OCI-LY1 (cell line): Measurements from ENCODE around the gene CAPN11.
"Not testable (repeated sequence)": the region's sequence is repeated elsewhere in the genome, so short reads cannot be mapped to it uniquely, and the experiment has no call there.

Source experiments
- H2AFZ ChIP-seq: fragments of 200-600 bp; sonication (generic), shearing (Covaris generic); 2 replicates; pipeline ENCODE4 v1.6.0; 2014; ENCODE audit warnings: antibody characterized with exemption, mild to moderate bottlenecking, low read length
- H3F3A ChIP-seq: fragments of 200-600 bp; sonication (generic), shearing (Covaris generic); 2 replicates; pipeline ENCODE4 v1.6.0; 2014; ENCODE audit warnings: mild to moderate bottlenecking, antibody characterized with exemption, low read length, moderate library complexity; ENCODE audit not compliant: insufficient read depth
- H3K27ac ChIP-seq: fragments of 200-600 bp; sonication (generic); 2 replicates; pipeline ENCODE4 v1.5.1; 2014; ENCODE audit warnings: low read length, mixed run types, mild to moderate bottlenecking, low read depth; ENCODE audit not compliant: poor library complexity, severe bottlenecking
- H3K27me3 ChIP-seq: fragments of 200-600 bp; sonication (generic); 2 replicates; pipeline ENCODE4 v1.6.0; 2014; ENCODE audit warnings: antibody characterized with exemption, mild to moderate bottlenecking, low read length, moderate library complexity; ENCODE audit not compliant: insufficient read depth
- H3K36me3 ChIP-seq: fragments of 200-600 bp; sonication (generic); 2 replicates; pipeline ENCODE4 v1.6.1; 2014; ENCODE audit warnings: mild to moderate bottlenecking, antibody characterized with exemption, low read length, moderate library complexity, mixed read lengths; ENCODE audit not compliant: insufficient read depth
- H3K4me1 ChIP-seq: fragments of 200-600 bp; sonication (generic); 2 replicates; pipeline ENCODE4 v1.5.1; 2014; ENCODE audit warnings: mild to moderate bottlenecking, low read length, moderate library complexity; ENCODE audit not compliant: insufficient read depth, severe bottlenecking
- H3K4me2 ChIP-seq: fragments of 200-600 bp; sonication (generic), shearing (Covaris generic); 2 replicates; pipeline ENCODE4 v1.6.1; 2014; ENCODE audit warnings: low read length
- H3K4me3 ChIP-seq: fragments of 200-600 bp; sonication (generic); 2 replicates; pipeline ENCODE4 v1.5.1; 2014; ENCODE audit warnings: low read length, low read depth, mild to moderate bottlenecking, mixed read lengths; ENCODE audit not compliant: poor library complexity, severe bottlenecking
- H3K79me2 ChIP-seq: fragments of 200-600 bp; shearing (Covaris generic); 2 replicates; pipeline ENCODE4 v1.6.1; 2016; ENCODE audit warnings: mixed run types, low read length, mixed read lengths; ENCODE audit not compliant: insufficient read depth
- H3K9ac ChIP-seq: fragments of 200-600 bp; sonication (generic), shearing (Covaris generic); 2 replicates; pipeline ENCODE4 v1.6.1; 2014; ENCODE audit warnings: mild to moderate bottlenecking, low read length, mixed read lengths
- H3K9me2 ChIP-seq: fragments of 200-600 bp; sonication (generic), shearing (Covaris generic); 2 replicates; pipeline ENCODE4 v1.6.1; 2014; ENCODE audit warnings: low read depth, mild to moderate bottlenecking, low read length, mixed read lengths
- H3K9me3 ChIP-seq: fragments of 200-600 bp; shearing (Covaris generic); 2 replicates; pipeline ENCODE4 v1.6.1; 2014; ENCODE audit warnings: low read length, mixed read lengths
- H4K20me1 ChIP-seq: fragments of 200-600 bp; sonication (generic), shearing (Covaris generic); 2 replicates; pipeline ENCODE4 v1.6.0; 2016; ENCODE audit warnings: mild to moderate bottlenecking, low read length; ENCODE audit not compliant: insufficient read depth
- EZH2 ChIP-seq: fragments of 200-600 bp; sonication (generic), shearing (Covaris generic); IDR thresholded peaks from 2 replicates; pipeline ENCODE4 v1.8.0; 2017; ENCODE audit warnings: borderline replicate concordance, mixed run types, mild to moderate bottlenecking, antibody characterized with exemption, low read length, moderate library complexity, mixed read lengths
- TF ChIP-seq, protein P1 (sequence below): fragments of 200-600 bp; sonication (generic), shearing (Covaris generic); IDR thresholded peaks from 2 replicates; pipeline ENCODE4 v1.5.1; 2017; ENCODE audit warnings: mild to moderate bottlenecking, antibody characterized with exemption, low read length, moderate library complexity, mixed read lengths

CAPN11 gene

DNA sequence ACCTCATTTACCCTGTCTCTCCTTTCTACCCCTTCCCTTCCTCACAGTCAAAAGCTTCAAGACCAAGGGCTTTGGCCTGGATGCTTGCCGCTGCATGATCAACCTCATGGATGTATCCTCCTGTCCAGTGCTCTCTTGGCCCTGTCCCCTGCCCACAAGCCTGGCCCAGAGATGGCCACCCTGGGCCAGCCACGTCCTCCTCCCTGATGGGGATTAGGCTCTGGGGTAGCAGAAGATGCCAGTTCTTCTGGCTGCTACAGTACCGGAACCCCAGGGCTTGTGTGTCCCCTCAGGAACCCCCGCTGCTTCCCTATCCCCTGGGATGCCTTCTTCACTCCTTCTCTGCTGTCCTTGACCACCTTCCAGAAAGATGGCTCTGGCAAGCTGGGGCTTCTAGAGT, 22.3 kb downstream of the CAPN11 start:
- Histone ChIP-seq H3K4me2 (no peak overlapping the region), H3K9me3 (no peaks in the 10 kb centered on the region), H4K20me1 (no peaks in the 10 kb centered on the region), H3K4me3 (no peak overlapping the region), H3K27me3 (peaks cover 15% of the 10 kb centered on the region; the same call in 1 of the 2 replicates), H3F3A (no peaks in the 10 kb centered on the region), H3K36me3 (no peaks in the 10 kb centered on the region), H3K9ac (no peak overlapping the region), H3K27ac (no peak overlapping the region), H3K4me1 (peaks cover 6% of the 10 kb centered on the region), H3K79me2 (no peaks in the 10 kb centered on the region), H3K9me2 (no peaks in the 10 kb centered on the region), H2AFZ (no peak overlapping the region)
- TF ChIP-seq, protein P1, sequence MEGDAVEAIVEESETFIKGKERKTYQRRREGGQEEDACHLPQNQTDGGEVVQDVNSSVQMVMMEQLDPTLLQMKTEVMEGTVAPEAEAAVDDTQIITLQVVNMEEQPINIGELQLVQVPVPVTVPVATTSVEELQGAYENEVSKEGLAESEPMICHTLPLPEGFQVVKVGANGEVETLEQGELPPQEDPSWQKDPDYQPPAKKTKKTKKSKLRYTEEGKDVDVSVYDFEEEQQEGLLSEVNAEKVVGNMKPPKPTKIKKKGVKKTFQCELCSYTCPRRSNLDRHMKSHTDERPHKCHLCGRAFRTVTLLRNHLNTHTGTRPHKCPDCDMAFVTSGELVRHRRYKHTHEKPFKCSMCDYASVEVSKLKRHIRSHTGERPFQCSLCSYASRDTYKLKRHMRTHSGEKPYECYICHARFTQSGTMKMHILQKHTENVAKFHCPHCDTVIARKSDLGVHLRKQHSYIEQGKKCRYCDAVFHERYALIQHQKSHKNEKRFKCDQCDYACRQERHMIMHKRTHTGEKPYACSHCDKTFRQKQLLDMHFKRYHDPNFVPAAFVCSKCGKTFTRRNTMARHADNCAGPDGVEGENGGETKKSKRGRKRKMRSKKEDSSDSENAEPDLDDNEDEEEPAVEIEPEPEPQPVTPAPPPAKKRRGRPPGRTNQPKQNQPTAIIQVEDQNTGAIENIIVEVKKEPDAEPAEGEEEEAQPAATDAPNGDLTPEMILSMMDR, result no peak
- TF ChIP-seq EZH2, result no peak

DNA sequence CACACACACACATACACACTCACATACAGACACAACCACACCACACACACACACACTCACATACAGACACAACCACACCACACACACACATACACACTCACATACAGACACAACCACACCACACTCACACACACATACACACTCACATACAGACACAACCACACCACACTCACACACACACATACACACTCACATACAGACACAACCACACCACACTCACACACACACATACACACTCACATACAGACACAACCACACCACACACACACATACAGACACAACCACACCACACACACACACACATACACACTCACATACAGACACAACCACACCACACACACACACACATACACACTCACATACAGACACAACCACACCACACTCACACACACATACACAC, 23.2 kb downstream of the CAPN11 start:
- H3K36me3 ChIP-seq, H3K27me3 ChIP-seq, H2AFZ ChIP-seq, H3K4me2 ChIP-seq, H4K20me1 ChIP-seq, H3K4me3 ChIP-seq, H3K9me2 ChIP-seq, H3F3A ChIP-seq, H3K9ac ChIP-seq, H3K27ac ChIP-seq, H3K9me3 ChIP-seq, H3K79me2 ChIP-seq, H3K4me1 ChIP-seq: not testable (repeated sequence)

GRCh38 chr6:44182911-44183390, 24.3 kb downstream of the CAPN11 start:
- Histone ChIP-seq H3K27ac (no peak overlapping the region), H3K9ac (no peak overlapping the region), H2AFZ (no peak overlapping the region), H3F3A (no peaks in the 10 kb centered on the region), H3K9me2 (no peaks in the 10 kb centered on the region), H3K79me2 (no peaks in the 10 kb centered on the region), H4K20me1 (no peaks in the 10 kb centered on the region), H3K27me3 (peaks cover 7% of the 10 kb centered on the region; the same call in 1 of the 2 replicates), H3K4me1 (no peaks in the 10 kb centered on the region), H3K36me3 (no peaks in the 10 kb centered on the region), H3K4me3 (no peak overlapping the region), H3K4me2 (no peak overlapping the region), H3K9me3 (no peaks in the 10 kb centered on the region)
- no peak for TF ChIP-seq EZH2
- TF ChIP-seq, protein P1, result no peak

- no peak overlapping the region for H2AFZ ChIP-seq
- H4K20me1 ChIP-seq, result no peaks in the 10 kb centered on the region
- H3K27ac ChIP-seq, result no peak overlapping the region
- H3K9ac ChIP-seq, result no peak overlapping the region
- TF ChIP-seq, protein P1, result no peak
- no peak for TF ChIP-seq EZH2
- H3K4me3 ChIP-seq, result no peak overlapping the region
- H3K4me1 ChIP-seq, result no peaks in the 10 kb centered on the region
- no peaks in the 10 kb centered on the region for H3K9me3 ChIP-seq
- H3K27me3 ChIP-seq, result peaks cover 7% of the 10 kb centered on the region; the same call in 1 of the 2 replicates
- H3K36me3 ChIP-seq, result no peaks in the 10 kb centered on the region
- H3F3A ChIP-seq, result no peaks in the 10 kb centered on the region
- no peak overlapping the region for H3K4me2 ChIP-seq
- H3K79me2 ChIP-seq, result no peaks in the 10 kb centered on the region
- no peaks in the 10 kb centered on the region for H3K9me2 ChIP-seq
These were observed 25.2 kb downstream of the CAPN11 start for GRCh38 chr6:44183783-44184182.

GRCh38 chr6:44185356-44185755, 26.7 kb downstream of the CAPN11 start:
- not testable (repeated sequence) for H3K27me3 ChIP-seq, H3K36me3 ChIP-seq, H3K4me2 ChIP-seq, H3K27ac ChIP-seq, H3K9ac ChIP-seq, H3K4me1 ChIP-seq, H2AFZ ChIP-seq, H3F3A ChIP-seq, H3K79me2 ChIP-seq, H3K9me2 ChIP-seq, H3K4me3 ChIP-seq, H4K20me1 ChIP-seq, H3K9me3 ChIP-seq
